ENCODE results near the gene PRR19.
A peak's percentile ranks its signal among the peaks of the same experiment; 100 is the strongest.

Gene PRR19

GRCh38 chr19:42294471-42295137 is 7.3 kb upstream of the PRR19 start:
- DNase-seq (ENCODE audit: low read depth, low spot score) = no peak

GRCh38 chr19:42295342-42295741 is 6.6 kb upstream of the PRR19 start:
- DNase-seq (ENCODE audit: low read depth, low spot score) = no peak

GRCh38 chr19:42295831-42296525 is 6.0 kb upstream of the PRR19 start:
- peak; percentile 84 for DNase-seq (ENCODE audit: low read depth, low spot score)

GRCh38 chr19:42297039-42297438 is 4.9 kb upstream of the PRR19 start:
- no peak for DNase-seq (ENCODE audit: low read depth, low spot score)

- no peak for DNase-seq (ENCODE audit: low read depth, low spot score)
Measured at GRCh38 chr19:42303101-42303464, 1.2 kb downstream of the PRR19 start.

GRCh38 chr19:42303876-42304275 is 1.9 kb downstream of the PRR19 start:
- DNase-seq (ENCODE audit: low read depth, low spot score) = no peak

GRCh38 chr19:42306646-42307045 is 4.7 kb downstream of the PRR19 start:
- DNase-seq (ENCODE audit: low read depth, low spot score) = no peak

GRCh38 chr19:42309686-42310085 is 7.8 kb downstream of the PRR19 start:
- DNase-seq (ENCODE audit: low read depth, low spot score) = no peak

- no peak for DNase-seq (ENCODE audit: low read depth, low spot score)
Measured at GRCh38 chr19:42311657-42312056, 9.7 kb downstream of the PRR19 start.

GRCh38 chr19:42312370-42312769 is 10.4 kb downstream of the PRR19 start:
- DNase-seq (ENCODE audit: low read depth, low spot score) = no peak

GRCh38 chr19:42313096-42313839 is 11.3 kb downstream of the PRR19 start, which contains the start of gene TMEM145:
Gene TMEM145, plus strand, starts transcription at chr19:42313309. Its CDS starts 68 bp downstream, at chr19:42313377.
- DNase-seq (ENCODE audit: low read depth, low spot score) = no peak

GRCh38 chr19:42313840-42314755 is 12.2 kb downstream of the PRR19 start:
- DNase-seq (ENCODE audit: low read depth, low spot score) = no peak

GRCh38 chr19:42315024-42315423 is 13.1 kb downstream of the PRR19 start:
- DNase-seq (ENCODE audit: low read depth, low spot score) = no peak

GRCh38 chr19:42316223-42317211 is 14.6 kb downstream of the PRR19 start:
- DNase-seq (ENCODE audit: low read depth, low spot score) = no peak

GRCh38 chr19:42317535-42317934 is 15.6 kb downstream of the PRR19 start:
- no peak for DNase-seq (ENCODE audit: low read depth, low spot score)

- no peak for DNase-seq (ENCODE audit: low read depth, low spot score)
Measured at GRCh38 chr19:42322305-42322704, 20.4 kb downstream of the PRR19 start.

GRCh38 chr19:42323473-42323851 is 21.5 kb downstream of the PRR19 start:
- DNase-seq (ENCODE audit: low read depth, low spot score) = no peak

- no peak for DNase-seq (ENCODE audit: low read depth, low spot score)
Measured at GRCh38 chr19:42323852-42324654, 22.1 kb downstream of the PRR19 start.

- no peak for DNase-seq (ENCODE audit: low read depth, low spot score)
Measured at GRCh38 chr19:42324655-42325307, 22.8 kb downstream of the PRR19 start.

Measured in activated CD4-positive, CD25-positive, alpha-beta regulatory T cell treated with anti-CD3 and anti-CD28 coated beads, Interleukin-2, amount 50 U/mL, for 16 hours (primary cell).